ENCODE measurements around the gene PTGER2.

Gene PTGER2

GRCh38 chr14:52313903-52314594, at the start of gene PTGER2:
Gene PTGER2 (plus strand): TSS chr14:52314312. CDS start chr14:52314549, 237 bp downstream.
- DNase-seq (ENCODE audit: low read depth in 3 of 3), result peak; percentile 51 to 78 (median 54)

GRCh38 chr14:52265253-52265652, 48.9 kb upstream of the PTGER2 start:
- DNase-seq (ENCODE audit: low read depth in 3 of 3), result no peak

GRCh38 chr14:52266179-52266578, 47.9 kb upstream of the PTGER2 start:
- DNase-seq (ENCODE audit: low read depth in 3 of 3), result no peak

GRCh38 chr14:52266782-52267181, 47.3 kb upstream of the PTGER2 start:
- no peak for DNase-seq (ENCODE audit: low read depth in 3 of 3)

GRCh38 chr14:52267501-52268278, 46.4 kb upstream of the PTGER2 start, which contains the start of gene PTGDR:
Gene PTGDR (plus strand): TSS chr14:52267698. CDS start chr14:52267815, 117 bp downstream.
- DNase-seq (ENCODE audit: low read depth in 3 of 3), result peak in 1 of 3 experiments; percentile 38

GRCh38 chr14:52268279-52269061, 45.6 kb upstream of the PTGER2 start:
- DNase-seq (ENCODE audit: low read depth in 3 of 3), result peak in 1 of 3 experiments; percentile 14

- DNase-seq (ENCODE audit: low read depth in 3 of 3), result no peak
Measured at GRCh38 chr14:52269100-52269499, 45.0 kb upstream of the PTGER2 start.

- no peak for DNase-seq (ENCODE audit: low read depth in 3 of 3)
Measured at GRCh38 chr14:52269982-52270381, 44.1 kb upstream of the PTGER2 start.

GRCh38 chr14:52271538-52271937, 42.6 kb upstream of the PTGER2 start:
- no peak for DNase-seq (ENCODE audit: low read depth in 3 of 3)

GRCh38 chr14:52272375-52272774, 41.7 kb upstream of the PTGER2 start:
- DNase-seq (ENCODE audit: low read depth in 3 of 3), result no peak

GRCh38 chr14:52275372-52275771, 38.7 kb upstream of the PTGER2 start:
- no peak for DNase-seq (ENCODE audit: low read depth in 3 of 3)

- no peak for DNase-seq (ENCODE audit: low read depth in 3 of 3)
Measured at GRCh38 chr14:52277552-52277951, 36.6 kb upstream of the PTGER2 start.

GRCh38 chr14:52279408-52279807, 34.7 kb upstream of the PTGER2 start:
- DNase-seq (ENCODE audit: low read depth in 3 of 3), result no peak

- no peak for DNase-seq (ENCODE audit: low read depth in 3 of 3)
Measured at GRCh38 chr14:52283099-52283498, 31.0 kb upstream of the PTGER2 start.

GRCh38 chr14:52286661-52287649, 27.2 kb upstream of the PTGER2 start:
- no peak for DNase-seq (ENCODE audit: low read depth in 3 of 3)

GRCh38 chr14:52296378-52296777, 17.7 kb upstream of the PTGER2 start:
- DNase-seq (ENCODE audit: low read depth in 3 of 3), result no peak

GRCh38 chr14:52298795-52299194, 15.3 kb upstream of the PTGER2 start:
- DNase-seq (ENCODE audit: low read depth in 3 of 3), result no peak

GRCh38 chr14:52299692-52300278, 14.3 kb upstream of the PTGER2 start:
- DNase-seq (ENCODE audit: low read depth in 3 of 3), result no peak

GRCh38 chr14:52303236-52303635, 10.9 kb upstream of the PTGER2 start:
- no peak for DNase-seq (ENCODE audit: low read depth in 3 of 3)

GRCh38 chr14:52304248-52304904, 9.7 kb upstream of the PTGER2 start:
- no peak for DNase-seq (ENCODE audit: low read depth in 3 of 3)

All from stimulated activated CD4-positive, alpha-beta T cell treated with anti-CD3 and anti-CD28 coated beads, TNF-alpha, amount 100 ng/mL, for 24 hours (primary cell).